Loucy (cell line): ENCODE data around the gene TNFRSF1B.

Source experiments
- H2AFZ ChIP-seq: fragments of 200-600 bp; sonication (generic); 2 replicates; pipeline ENCODE4 v1.6.0; 2016; ENCODE audit warnings: antibody characterized with exemption, mild to moderate bottlenecking, low read length, moderate library complexity
- H3F3A ChIP-seq: fragments of 200-600 bp; 2 replicates; pipeline ENCODE4 v1.6.0; 2016; ENCODE audit warnings: antibody characterized with exemption, low read depth, mild to moderate bottlenecking
- H3K27me3 ChIP-seq: fragments of 200-600 bp; sonication (generic); 2 replicates; pipeline ENCODE4 v1.6.1; 2014; ENCODE audit warnings: low read length, mild to moderate bottlenecking; ENCODE audit not compliant: insufficient read depth, poor library complexity, severe bottlenecking
- H3K36me3 ChIP-seq: fragments of 200-600 bp; sonication (generic); 2 replicates; pipeline ENCODE4 v1.6.1; 2016; ENCODE audit warnings: low read length; ENCODE audit not compliant: insufficient read depth
- H3K4me1 ChIP-seq: fragments of 200-600 bp; sonication (generic); 2 replicates; pipeline ENCODE4 v1.5.1; 2014; ENCODE audit warnings: low read length, mild to moderate bottlenecking; ENCODE audit not compliant: insufficient read depth, poor library complexity, severe bottlenecking
- H3K4me2 ChIP-seq: fragments of 200-600 bp; sonication (generic); 2 replicates; pipeline ENCODE4 v1.6.0; 2014; ENCODE audit warnings: antibody characterized with exemption, low read length, low read depth, mild to moderate bottlenecking; ENCODE audit not compliant: poor library complexity, severe bottlenecking
- H3K4me3 ChIP-seq: fragments of 200-600 bp; sonication (generic); 2 replicates; pipeline ENCODE4 v1.5.1; 2014; ENCODE audit warnings: low read length, mild to moderate bottlenecking, mixed read lengths; ENCODE audit not compliant: poor library complexity, severe bottlenecking
- H3K79me2 ChIP-seq: fragments of 200-600 bp; sonication (generic); 2 replicates; pipeline ENCODE4 v1.6.1; 2014; ENCODE audit warnings: low read length; ENCODE audit not compliant: insufficient read depth
- H3K9ac ChIP-seq: fragments of 200-600 bp; sonication (generic); 2 replicates; pipeline ENCODE4 v1.6.0; 2014; ENCODE audit warnings: mild to moderate bottlenecking, low read depth, low read length, moderate library complexity; ENCODE audit not compliant: poor library complexity, severe bottlenecking
- H3K9me2 ChIP-seq: fragments of 200-600 bp; sonication (generic); replicated peaks from 2 replicates; pipeline ENCODE4 v1.6.1; 2016; ENCODE audit warnings: low read depth, low read length, mixed read lengths
- H3K9me3 ChIP-seq: fragments of 200-600 bp; sonication (generic); 2 replicates; pipeline ENCODE4 v1.6.1; 2014; ENCODE audit warnings: mild to moderate bottlenecking, antibody characterized with exemption, low read length, low read depth; ENCODE audit not compliant: insufficient read depth
- H4K20me1 ChIP-seq: fragments of 200-600 bp; sonication (generic); 2 replicates; pipeline ENCODE4 v1.6.0; 2014; ENCODE audit warnings: antibody characterized with exemption, low read length, mild to moderate bottlenecking; ENCODE audit not compliant: insufficient read depth, poor library complexity, severe bottlenecking
- EZH2phosphoT487 ChIP-seq: fragments of 200-600 bp; IDR thresholded peaks from 2 replicates; pipeline ENCODE4 v1.6.1; 2018; ENCODE audit warnings: antibody characterized with exemption, mild to moderate bottlenecking, moderate library complexity, borderline replicate concordance
- TF ChIP-seq, protein P1 (sequence below): fragments of 200-600 bp; sonication (generic); conservative IDR thresholded peaks from 2 replicates; pipeline ENCODE4 v1.5.1; 2014; ENCODE audit warnings: mild to moderate bottlenecking, antibody characterized with exemption, low read length

The TNFRSF1B gene

DNA sequence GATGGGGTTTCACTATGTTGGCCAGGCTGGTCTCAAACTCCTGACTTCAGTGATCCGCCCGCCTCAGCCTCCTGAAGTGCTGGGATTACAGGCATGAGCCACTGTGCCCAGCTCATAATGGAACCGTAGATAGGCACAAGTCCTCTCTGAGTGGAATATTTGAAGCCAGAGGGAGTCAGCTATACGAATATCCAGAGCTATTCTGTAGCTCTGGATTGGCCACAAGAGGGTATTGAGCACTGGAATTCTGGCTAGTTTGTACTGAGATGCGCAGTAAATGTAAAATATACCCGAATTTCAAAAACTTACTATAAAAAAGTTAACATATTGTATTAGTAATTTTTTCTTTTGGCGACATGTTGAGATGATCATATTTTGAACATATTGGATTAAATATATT, 62.2 kb downstream of the TNFRSF1B start:
- H3K4me3 ChIP-seq, result no peak overlapping the region
- H3F3A ChIP-seq, result no peaks in the 10 kb centered on the region
- no peak overlapping the region for H3K4me2 ChIP-seq
- H3K27me3 ChIP-seq, result no peaks in the 10 kb centered on the region
- H2AFZ ChIP-seq, result no peak overlapping the region
- H3K4me1 ChIP-seq, result peaks cover 11% of the 10 kb centered on the region
- peaks cover 17% of the 10 kb centered on the region for H4K20me1 ChIP-seq
- H3K9me3 ChIP-seq, result no peaks in the 10 kb centered on the region
- H3K9ac ChIP-seq, result no peak overlapping the region
- peaks cover 28% of the 10 kb centered on the region for H3K79me2 ChIP-seq
- no peak for TF ChIP-seq EZH2phosphoT487
- TF ChIP-seq, protein P1, sequence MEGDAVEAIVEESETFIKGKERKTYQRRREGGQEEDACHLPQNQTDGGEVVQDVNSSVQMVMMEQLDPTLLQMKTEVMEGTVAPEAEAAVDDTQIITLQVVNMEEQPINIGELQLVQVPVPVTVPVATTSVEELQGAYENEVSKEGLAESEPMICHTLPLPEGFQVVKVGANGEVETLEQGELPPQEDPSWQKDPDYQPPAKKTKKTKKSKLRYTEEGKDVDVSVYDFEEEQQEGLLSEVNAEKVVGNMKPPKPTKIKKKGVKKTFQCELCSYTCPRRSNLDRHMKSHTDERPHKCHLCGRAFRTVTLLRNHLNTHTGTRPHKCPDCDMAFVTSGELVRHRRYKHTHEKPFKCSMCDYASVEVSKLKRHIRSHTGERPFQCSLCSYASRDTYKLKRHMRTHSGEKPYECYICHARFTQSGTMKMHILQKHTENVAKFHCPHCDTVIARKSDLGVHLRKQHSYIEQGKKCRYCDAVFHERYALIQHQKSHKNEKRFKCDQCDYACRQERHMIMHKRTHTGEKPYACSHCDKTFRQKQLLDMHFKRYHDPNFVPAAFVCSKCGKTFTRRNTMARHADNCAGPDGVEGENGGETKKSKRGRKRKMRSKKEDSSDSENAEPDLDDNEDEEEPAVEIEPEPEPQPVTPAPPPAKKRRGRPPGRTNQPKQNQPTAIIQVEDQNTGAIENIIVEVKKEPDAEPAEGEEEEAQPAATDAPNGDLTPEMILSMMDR, result no peak
- H3K36me3 ChIP-seq, result no peaks in the 10 kb centered on the region
- H3K9me2 ChIP-seq, result no peaks in the 10 kb centered on the region

GRCh38 chr1:12229386-12229834, 62.6 kb downstream of the TNFRSF1B start:
- Histone ChIP-seq H3K4me3 (peak overlapping the region; percentile 96), H3K4me1 (peaks cover 11% of the 10 kb centered on the region), H3K27me3 (no peaks in the 10 kb centered on the region), H3K4me2 (peak overlapping the region; percentile 22), H2AFZ (peak overlapping the region; percentile 98), H3K9ac (no peak overlapping the region), H3K36me3 (no peaks in the 10 kb centered on the region), H3F3A (no peaks in the 10 kb centered on the region), H3K9me3 (no peaks in the 10 kb centered on the region), H4K20me1 (peaks cover 17% of the 10 kb centered on the region), H3K79me2 (peaks cover 28% of the 10 kb centered on the region), H3K9me2 (no peaks in the 10 kb centered on the region)
- TF ChIP-seq, protein P1, result no peak
- no peak for TF ChIP-seq EZH2phosphoT487

DNA sequence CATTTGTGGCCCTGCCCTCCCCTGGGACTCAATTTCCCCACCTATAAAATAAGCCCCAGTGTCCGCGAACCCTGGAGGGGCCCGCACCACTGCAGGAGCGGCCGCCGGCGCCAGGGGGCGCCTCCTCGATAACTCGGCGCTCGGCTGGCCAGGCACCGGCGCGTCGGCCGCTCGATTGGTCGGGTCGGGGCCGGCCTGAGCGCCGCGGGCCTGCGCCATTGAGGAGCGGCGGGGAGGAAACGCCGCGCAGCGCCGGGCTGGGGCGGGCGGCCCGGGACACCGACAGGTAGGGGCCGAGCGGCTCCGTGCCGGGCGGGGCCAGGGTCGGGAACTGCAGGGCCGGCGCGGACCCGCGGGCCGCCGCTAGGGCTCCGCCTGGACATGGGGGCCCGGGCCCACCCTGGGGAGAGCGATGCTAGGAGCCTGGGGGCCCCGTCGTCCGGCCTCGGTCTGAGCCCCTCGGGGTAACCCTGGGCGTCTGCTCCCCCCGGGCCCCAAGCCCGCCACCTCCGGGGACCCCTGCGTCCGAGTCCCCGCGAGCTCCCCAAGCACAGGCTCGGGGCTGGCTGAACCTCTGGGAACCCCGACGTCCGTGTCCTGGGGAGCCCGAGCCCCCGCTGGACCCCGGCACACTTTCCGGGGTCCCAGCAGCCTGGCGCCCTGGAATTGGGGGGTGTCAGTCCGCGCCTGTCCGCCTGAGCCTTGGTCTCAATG, 63.2 kb downstream of the TNFRSF1B start, which contains the start of gene VPS13D:
Gene VPS13D, plus strand, starts transcription at position 196 of the 714 bp plus-strand sequence. CDS start 4,237 bp downstream, outside the sequence.
- no peaks in the 10 kb centered on the region for H3K36me3 ChIP-seq
- H3K9me2 ChIP-seq, result no peaks in the 10 kb centered on the region

More for the DNA sequence above, 63.2 kb downstream of the TNFRSF1B start, which contains the start of gene VPS13D:
- no peaks in the 10 kb centered on the region for H3K27me3 ChIP-seq
- H4K20me1 ChIP-seq, result peaks cover 17% of the 10 kb centered on the region
- peaks cover 11% of the 10 kb centered on the region for H3K4me1 ChIP-seq
- no peaks in the 10 kb centered on the region for H3F3A ChIP-seq
- H3K79me2 ChIP-seq, result peaks cover 31% of the 10 kb centered on the region
- no peaks in the 10 kb centered on the region for H3K9me3 ChIP-seq
- H3K9ac ChIP-seq, result peak within 1 kb of the TSS; percentile 89
- peak within 1 kb of the TSS; percentile 98 for H2AFZ ChIP-seq
- peak within 1 kb of the TSS; percentile 96 for H3K4me3 ChIP-seq
- TF ChIP-seq EZH2phosphoT487, result no peak
- TF ChIP-seq, protein P1, result peak; percentile 84
- H3K4me2 ChIP-seq, result peak within 1 kb of the TSS; percentile 73
